Upper lobe of left lung (tissue), 4 donors: Measurements from ENCODE around the gene PATL1.

Experiments
- CTCF ChIP-seq, 6 experiments: fragments of 450-650 bp in 4 of 6; fragments of 200-600 bp in 2 of 6; sonication (generic) in 2 of 6; IDR thresholded peaks; one replicate each; pipeline ENCODE4 v1.5.1; 2016 to 2019; ENCODE audit warnings: antibody characterized with exemption in 6 of 6
- POLR2A ChIP-seq, 4 donors: fragments of 450-650 bp; IDR thresholded peaks; one replicate each; pipeline ENCODE4 v1.5.1; 2016 to 2017; ENCODE audit warnings: antibody characterized with exemption in 4 of 4, mild to moderate bottlenecking in 2 of 4
- POLR2AphosphoS5 ChIP-seq, 2 donors: sonication (generic); formaldehyde crosslinking; IDR thresholded peaks; one replicate each; pipeline ENCODE4 v1.5.1; 2017; ENCODE audit warnings: antibody characterized with exemption in 2 of 2

GRCh38 chr11:59673291-59673690 lies 4.5 kb upstream of the PATL1 start:
- TF ChIP-seq CTCF (IDR thresholded peaks at IDR 0.05) (no peak), POLR2A (IDR thresholded peaks at IDR 0.05) (no peak), POLR2AphosphoS5 (IDR thresholded peaks at IDR 0.05) (no peak)
